HG02763 (cell line): ENCODE data around the gene ZNF672.
"Not testable (repeated sequence)": the region's sequence is repeated elsewhere in the genome, so short reads cannot be mapped to it uniquely, and the experiment has no call there.

Experiments
- ATAC-seq: cut with Tn5 transposase; IDR thresholded peaks from one replicate; pipeline ENCODE4 v1.9.1; 2021; ENCODE audit warnings: mild to moderate bottlenecking, moderate library complexity; ENCODE audit not compliant: unreplicated experiment

Gene ZNF672

GRCh38 chr1:248812736-248813425 is 25.1 kb upstream of the ZNF672 start:
- no peak for ATAC-seq

- ATAC-seq = no peak
Measured at GRCh38 chr1:248813546-248813945, 24.5 kb upstream of the ZNF672 start.

- ATAC-seq = no peak
Measured at GRCh38 chr1:248814351-248814750, 23.7 kb upstream of the ZNF672 start.

GRCh38 chr1:248815407-248816034 is 22.5 kb upstream of the ZNF672 start:
- ATAC-seq = no peak

- no peak for ATAC-seq
Measured at GRCh38 chr1:248816042-248816851, 21.8 kb upstream of the ZNF672 start.

GRCh38 chr1:248817065-248817464 is 21.0 kb upstream of the ZNF672 start:
- no peak for ATAC-seq

GRCh38 chr1:248818505-248819374 is 19.3 kb upstream of the ZNF672 start:
- ATAC-seq = no peak

GRCh38 chr1:248820041-248820585 is 17.9 kb upstream of the ZNF672 start:
- no peak for ATAC-seq

GRCh38 chr1:248821101-248821500 is 16.9 kb upstream of the ZNF672 start:
- ATAC-seq = no peak

GRCh38 chr1:248821641-248822040 is 16.4 kb upstream of the ZNF672 start:
- no peak for ATAC-seq

GRCh38 chr1:248822148-248823032 is 15.6 kb upstream of the ZNF672 start:
- ATAC-seq = no peak

- ATAC-seq = no peak
Measured at GRCh38 chr1:248823517-248824001, 14.5 kb upstream of the ZNF672 start.

- no peak for ATAC-seq
Measured at GRCh38 chr1:248824301-248824700, 13.7 kb upstream of the ZNF672 start.

GRCh38 chr1:248824701-248825100 is 13.3 kb upstream of the ZNF672 start:
- no peak for ATAC-seq

GRCh38 chr1:248825136-248825535 is 12.9 kb upstream of the ZNF672 start:
- no peak for ATAC-seq

- no peak for ATAC-seq
Measured at GRCh38 chr1:248825573-248825908, 12.5 kb upstream of the ZNF672 start.

- peak; percentile 90 for ATAC-seq
Measured at GRCh38 chr1:248825909-248826760, 11.9 kb upstream of the ZNF672 start, which contains the start of gene SH3BP5L. SH3BP5L (minus strand) TSS chr1:248825915; CDS start chr1:248824935, 980 bp downstream.

GRCh38 chr1:248828845-248829244 is 9.2 kb upstream of the ZNF672 start:
- no peak for ATAC-seq

- not testable (repeated sequence) for ATAC-seq
Measured at GRCh38 chr1:248830718-248831017, 7.4 kb upstream of the ZNF672 start.
